Measurements from ENCODE around the gene C1orf105. TPM values are rescaled to one million over a fixed set of nuclear protein-coding genes. Genes with fewer than 3 reads are reported as not detected.

C1orf105 gene
- total RNA-seq, 1 donor from 2014 or later = 25.2 TPM

- DNase-seq (ENCODE audit: missing footprints) (no peak), ATAC-seq (no peak)
- intact Hi-C loops (cut with DNase I) = loop anchor here (10.0 kb wide), 2 partner anchors 69 to 99 kb away; no protein-coding TSS in a partner anchor
Measured at GRCh38 chr1:172394141-172394751, 26.2 kb upstream of the C1orf105 start.

- ATAC-seq (no peak), DNase-seq (ENCODE audit: missing footprints) (no peak)
- intact Hi-C loops (cut with DNase I) = loop anchor here (5.0 to 10.0 kb wide), 4 partner anchors 38 to 393 kb away; no protein-coding TSS in a partner anchor
Measured at GRCh38 chr1:172394811-172395210, 25.7 kb upstream of the C1orf105 start.

GRCh38 chr1:172395576-172395975, 24.9 kb upstream of the C1orf105 start:
- ATAC-seq = no peak
- intact Hi-C loops (cut with DNase I) = loop anchor here (5.0 to 10.0 kb wide), 4 partner anchors 38 to 393 kb away; no protein-coding TSS in a partner anchor
- no peak for DNase-seq (ENCODE audit: missing footprints)

- DNase-seq (ENCODE audit: missing footprints) = no peak
- no peak for ATAC-seq
- intact Hi-C loops (cut with DNase I) = loop anchor here (5.0 to 10.0 kb wide), 4 partner anchors 40 to 395 kb away; no protein-coding TSS in a partner anchor
Measured at GRCh38 chr1:172397221-172397620, 23.3 kb upstream of the C1orf105 start.

GRCh38 chr1:172397633-172398032, 22.9 kb upstream of the C1orf105 start:
- ATAC-seq (no peak), DNase-seq (ENCODE audit: missing footprints) (no peak)
- intact Hi-C loops (cut with DNase I) = loop anchor here (2.0 to 10.0 kb wide), 6 partner anchors 40 to 395 kb away; no protein-coding TSS in a partner anchor

- intact Hi-C loops (cut with DNase I) = loop anchor here (2.0 to 10.0 kb wide), 6 partner anchors 41 to 396 kb away; no protein-coding TSS in a partner anchor
- DNase-seq (ENCODE audit: missing footprints) = no peak
- ATAC-seq = peak; percentile 80
Measured at GRCh38 chr1:172398193-172398592, 22.3 kb upstream of the C1orf105 start.

- intact Hi-C loops (cut with DNase I) = loop anchor here (2.0 to 10.0 kb wide), 6 partner anchors 42 to 397 kb away; no protein-coding TSS in a partner anchor
- no peak for DNase-seq (ENCODE audit: missing footprints)
Measured at GRCh38 chr1:172398970-172399755, 21.3 kb upstream of the C1orf105 start.

GRCh38 chr1:172399756-172400721, 20.4 kb upstream of the C1orf105 start:
- no peak for DNase-seq (ENCODE audit: missing footprints)
- intact Hi-C loops (cut with DNase I) = loop anchor here (2.0 to 10.0 kb wide), 7 partner anchors 43 to 398 kb away; no protein-coding TSS in a partner anchor
- ATAC-seq = peak; percentile 29

More at GRCh38 chr1:172398970-172399755, 21.3 kb upstream of the C1orf105 start:
- ATAC-seq = peak; percentile 92

GRCh38 chr1:172400722-172401105, 19.8 kb upstream of the C1orf105 start:
- ATAC-seq = no peak
- no peak for DNase-seq (ENCODE audit: missing footprints)

GRCh38 chr1:172401477-172401876, 19.0 kb upstream of the C1orf105 start:
- intact Hi-C loops (cut with DNase I) = loop anchor here (5.0 kb wide), 1 partner anchor 359 kb away; no protein-coding TSS in a partner anchor
- ATAC-seq (no peak), DNase-seq (ENCODE audit: missing footprints) (no peak)

More at GRCh38 chr1:172400722-172401105, 19.8 kb upstream of the C1orf105 start:
- intact Hi-C loops (cut with DNase I) = loop anchor here (5.0 kb wide), 1 partner anchor 358 kb away; no protein-coding TSS in a partner anchor

GRCh38 chr1:172401892-172402291, 18.6 kb upstream of the C1orf105 start:
- intact Hi-C loops (cut with DNase I) = loop anchor here (5.0 kb wide), 1 partner anchor 360 kb away; no protein-coding TSS in a partner anchor

GRCh38 chr1:172402878-172403569, 17.5 kb upstream of the C1orf105 start:
- no peak for ATAC-seq
- intact Hi-C loops (cut with DNase I) = loop anchor here (5.0 kb wide), 1 partner anchor 361 kb away; no protein-coding TSS in a partner anchor

More at GRCh38 chr1:172401892-172402291, 18.6 kb upstream of the C1orf105 start:
- ATAC-seq (no peak), DNase-seq (ENCODE audit: missing footprints) (no peak)

GRCh38 chr1:172404121-172404520, 16.4 kb upstream of the C1orf105 start:
- intact Hi-C loops (cut with DNase I) = loop anchor here (5.0 kb wide), 1 partner anchor 362 kb away; no protein-coding TSS in a partner anchor
- ATAC-seq = no peak
- no peak for DNase-seq (ENCODE audit: missing footprints)

More at GRCh38 chr1:172402878-172403569, 17.5 kb upstream of the C1orf105 start:
- no peak for DNase-seq (ENCODE audit: missing footprints)

GRCh38 chr1:172405912-172406311, 14.6 kb upstream of the C1orf105 start:
- no peak for DNase-seq (ENCODE audit: missing footprints)
- intact Hi-C loops (cut with DNase I) = no loop called here
- ATAC-seq = no peak

GRCh38 chr1:172406968-172407367, 13.5 kb upstream of the C1orf105 start:
- ATAC-seq = no peak
- DNase-seq (ENCODE audit: missing footprints) = no peak
- intact Hi-C loops (cut with DNase I) = no loop called here

GRCh38 chr1:172408958-172409357, 11.5 kb upstream of the C1orf105 start:
- DNase-seq (ENCODE audit: missing footprints) (no peak), ATAC-seq (no peak)
- intact Hi-C loops (cut with DNase I) = no loop called here

- no peak for ATAC-seq
- no peak for DNase-seq (ENCODE audit: missing footprints)
- intact Hi-C loops (cut with DNase I) = no loop called here
Measured at GRCh38 chr1:172410027-172410426, 10.5 kb upstream of the C1orf105 start.
